HEK293T (cell line): ENCODE measurements around the gene FAAH2.

Experiments
- ARNT ChIP-seq: fragments of 450-650 bp; IDR thresholded peaks from 2 replicates; pipeline ENCODE4 v1.6.1; 2017; ENCODE audit warnings: mild to moderate bottlenecking
- SP1 ChIP-seq: fragments of 450-650 bp; IDR thresholded peaks from 2 replicates; pipeline ENCODE4 v1.6.1; 2017

GRCh38 chrX:57519578-57520118 lies 233.1 kb downstream of the FAAH2 start:
- no peak for TF ChIP-seq SP1
- TF ChIP-seq ARNT, result no peak
